SK-N-SH treated with all-trans-retinoic acid at 6 μM for 48 hours (cell line): ENCODE results near the gene LRMDA.

Source experiments
- ISL1 ChIP-seq: fragments of 250-450 bp; sonication (Bioruptor Pico); IDR thresholded peaks from 2 replicates; pipeline ENCODE4 v2.1.2; 2022; ENCODE audit warnings: mild to moderate bottlenecking, moderate library complexity
- OSR1 ChIP-seq: fragments of 250-450 bp; sonication (Bioruptor Pico); IDR thresholded peaks from 2 replicates; pipeline ENCODE4 v1.8.0; 2022; ENCODE audit warnings: moderate library complexity, mild to moderate bottlenecking, inconsistent platforms
- PATZ1 ChIP-seq: fragments of 250-450 bp; sonication (Bioruptor Pico); IDR thresholded peaks from 2 replicates; pipeline ENCODE4 v1.8.0; 2020; ENCODE audit warnings: mild to moderate bottlenecking, moderate library complexity, borderline replicate concordance
- ZNF70 ChIP-seq: fragments of 450-650 bp; formaldehyde crosslinking; IDR thresholded peaks from 2 replicates; pipeline ENCODE4 v1.5.0; 2020; ENCODE audit warnings: mild to moderate bottlenecking, moderate library complexity

- TF ChIP-seq ZNF70 (CRISPR knock-in tag) (no peak), OSR1 (CRISPR knock-in tag) (no peak), ISL1 (CRISPR knock-in tag) (no peak), PATZ1 (CRISPR knock-in tag) (no peak)
These were observed 225.9 kb downstream of the LRMDA start for GRCh38 chr10:75657351-75657750.
